PC-9 (cell line): ENCODE measurements around the gene ARL8A. TPM values are rescaled to one million over a fixed set of nuclear protein-coding genes. Genes with fewer than 3 reads are reported as not detected.

Experiments used
- BruUV-seq: library from RNA; stranded (reverse); fragments of 400-500 nt; replicated peaks from 2 replicates; lab custom pipeline; 2021; lab: Mats Ljungman, UMichigan
- CTCF ChIA-PET: fragments of 300-600 bp; sonication (Branson Sonifier 250); formaldehyde crosslinking; loops from one replicate; lab custom pipeline; 2022; ENCODE audit warnings: antibody characterized with exemption; lab: Charles Lee
- POLR2A ChIA-PET: fragments of 300-600 bp; sonication (Branson Sonifier 250); formaldehyde crosslinking; loops from one replicate; lab custom pipeline; 2022; ENCODE audit warnings: antibody characterized with exemption; ENCODE audit not compliant: unreplicated experiment; lab: Charles Lee
- DNase-seq, 2 experiments: peaks; one replicate each; pipeline versions ENCODE4 v3.0.0 to v3.0.0-alpha.2; 2015 to 2022; ENCODE audit warnings: mixed read lengths in 1 of 2
- H2AFZ ChIP-seq: fragments of 200-600 bp; sonication (generic); 2 replicates; pipeline ENCODE4 v1.8.1; 2017; ENCODE audit warnings: antibody characterized with exemption
- H3F3A ChIP-seq: fragments of 200-600 bp; sonication (generic); 2 replicates; pipeline ENCODE4 v1.8.1; 2017; ENCODE audit warnings: antibody characterized with exemption, mild to moderate bottlenecking, low read depth; ENCODE audit not compliant: insufficient read depth
- H3K27ac ChIP-seq: fragments of 200-600 bp; sonication (generic); 2 replicates; pipeline ENCODE4 v1.6.1; 2016; ENCODE audit warnings: mixed run types
- H3K27me3 ChIP-seq: fragments of 200-600 bp; sonication (generic); 2 replicates; pipeline ENCODE4 v1.6.1; 2016; ENCODE audit warnings: low read depth, mixed run types; ENCODE audit not compliant: insufficient read depth
- H3K36me3 ChIP-seq: fragments of 200-600 bp; sonication (generic); 2 replicates; pipeline ENCODE4 v1.6.1; 2016; ENCODE audit warnings: low read depth, mixed run types
- H3K4me1 ChIP-seq: fragments of 200-600 bp; sonication (generic); replicated peaks from 2 replicates; pipeline ENCODE4 v1.6.1; 2016; ENCODE audit warnings: mixed run types; ENCODE audit not compliant: insufficient read depth
- H3K4me2 ChIP-seq: fragments of 200-600 bp; sonication (generic); 2 replicates; pipeline ENCODE4 v1.6.1; 2017; ENCODE audit warnings: mixed run types
- H3K4me3 ChIP-seq: fragments of 200-600 bp; sonication (generic); 2 replicates; pipeline ENCODE4 v1.6.1; 2016; ENCODE audit warnings: mixed run types
- H3K79me2 ChIP-seq: fragments of 200-600 bp; sonication (generic); 2 replicates; pipeline ENCODE4 v1.6.1; 2017; ENCODE audit warnings: low read depth, mixed run types
- H3K9me2 ChIP-seq: fragments of 200-600 bp; sonication (generic); 2 replicates; pipeline ENCODE4 v1.8.1; 2017; ENCODE audit warnings: mild to moderate bottlenecking; ENCODE audit not compliant: insufficient read depth
- H3K9me3 ChIP-seq: fragments of 200-600 bp; sonication (generic); 2 replicates; pipeline ENCODE4 v1.8.1; 2016; ENCODE audit warnings: low read depth; ENCODE audit not compliant: insufficient read depth
- H4K20me1 ChIP-seq: fragments of 200-600 bp; sonication (generic); 2 replicates; pipeline ENCODE4 v1.8.1; 2017; ENCODE audit not compliant: insufficient read depth
- CTCF ChIP-seq: fragments of 200-600 bp; sonication (generic); conservative IDR thresholded peaks from 2 replicates; pipeline ENCODE4 v1.6.1; 2017; ENCODE audit warnings: mixed run types, antibody characterized with exemption, mild to moderate bottlenecking, moderate library complexity
- EZH2 ChIP-seq: fragments of 200-600 bp; sonication (generic); IDR thresholded peaks from 2 replicates; pipeline ENCODE4 v1.8.0; 2017; ENCODE audit warnings: antibody characterized with exemption, low read depth
- intact Hi-C: fragments of 100-400 bp; cut with micrococcal nuclease; formaldehyde crosslinking; loops from one replicate; pipeline ENCODE4 v1.10.0; 2022; ENCODE audit not compliant: unreplicated experiment
- total RNA-seq: library from RNA; stranded (reverse); gene quantifications from 2 replicates; pipeline ENCODE4 v1.2.3, GENCODE V29; 2021

The ARL8A gene
- total RNA-seq, 1 experiment from 2014 or later: 42.6 TPM

DNA sequence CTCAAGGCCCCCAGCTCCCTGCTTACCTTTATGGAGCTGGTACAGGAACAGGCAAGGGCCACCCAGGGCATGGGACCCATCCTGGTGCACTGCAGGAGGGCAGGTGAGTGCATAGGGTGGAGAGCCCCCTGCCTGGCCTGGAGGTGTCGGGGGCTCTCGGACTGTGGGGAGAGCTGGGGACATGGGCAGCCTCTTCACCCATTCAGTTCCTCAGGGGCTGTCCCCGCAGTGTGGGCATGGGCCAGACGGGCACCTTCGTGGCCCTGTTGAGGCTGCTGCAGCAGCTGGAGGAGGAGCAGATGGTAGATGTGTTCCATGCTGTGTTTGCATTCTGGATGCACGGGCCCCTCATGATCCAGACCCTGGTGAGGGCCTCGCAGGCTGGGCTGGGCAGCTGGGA, 41.8 kb upstream of the ARL8A start:
- H3K79me2 ChIP-seq: no peaks in the 10 kb centered on the region
- H3K4me2 ChIP-seq: no peak overlapping the region
- H2AFZ ChIP-seq: no peak overlapping the region
- H3F3A ChIP-seq: no peaks in the 10 kb centered on the region
- H3K4me1 ChIP-seq: no peaks in the 10 kb centered on the region
- no peaks in the 10 kb centered on the region for H3K27me3 ChIP-seq
- H3K9me3 ChIP-seq: no peaks in the 10 kb centered on the region
- DNase-seq: no peak
- H3K27ac ChIP-seq: no peak overlapping the region
- no TSS peak for BruUV-seq
- CTCF ChIA-PET: interaction anchor here (0.5 kb wide), 1 partner anchor 70 kb away, joined by 3 read pairs; no protein-coding TSS in a partner anchor
- H4K20me1 ChIP-seq: no peaks in the 10 kb centered on the region
- no peaks in the 10 kb centered on the region for H3K9me2 ChIP-seq
- no peaks in the 10 kb centered on the region for H3K36me3 ChIP-seq
- no peak for TF ChIP-seq CTCF
- TF ChIP-seq EZH2: no peak
- no peak overlapping the region for H3K4me3 ChIP-seq
- intact Hi-C loops: loop anchor here (10.0 kb wide), 1 partner anchor 278 kb away; no protein-coding TSS in a partner anchor
- POLR2A ChIA-PET: no interaction called here

DNA sequence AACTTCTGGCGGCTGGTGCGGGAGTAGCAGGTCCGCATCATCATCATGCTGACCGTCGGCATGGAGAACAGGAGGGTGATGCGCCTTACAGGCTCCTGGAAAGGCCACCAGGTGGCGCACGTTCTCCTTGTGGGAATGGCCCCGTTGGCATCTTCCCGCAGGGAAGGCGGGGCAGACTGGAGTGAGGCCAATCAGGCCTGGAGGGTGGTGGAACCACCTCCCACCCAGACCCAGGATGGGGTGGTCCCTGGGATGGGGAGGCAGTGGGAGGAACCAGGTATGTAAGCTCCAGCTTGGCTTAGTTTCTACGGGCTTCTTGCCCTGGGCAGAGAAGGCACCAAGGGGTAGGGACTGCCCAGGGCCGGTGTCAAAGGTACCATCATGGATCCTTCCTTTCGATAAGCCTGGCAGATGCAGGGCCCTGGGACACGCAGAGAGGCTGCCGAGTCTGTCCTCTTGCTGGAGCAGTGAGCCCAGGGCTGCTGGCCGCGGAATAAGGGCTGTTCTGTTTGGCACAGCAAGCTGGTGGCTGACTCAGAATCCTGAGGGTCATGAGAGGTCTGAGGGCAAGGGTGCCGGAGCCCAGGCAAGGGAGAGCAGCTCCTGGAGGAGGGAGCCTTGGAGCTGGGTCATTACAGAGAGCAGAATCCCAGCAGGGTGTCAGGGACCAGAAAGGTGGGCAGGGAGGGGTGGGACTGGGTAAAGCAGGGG, 40.4 kb upstream of the ARL8A start:
- TF ChIP-seq EZH2: no peak
- peak; percentile 85 for TF ChIP-seq CTCF
- no peak overlapping the region for H2AFZ ChIP-seq
- POLR2A ChIA-PET: no interaction called here

GRCh38 chr1:202182040-202182877, 37.7 kb upstream of the ARL8A start:
- no peak overlapping the region for H3K27ac ChIP-seq
- no peak overlapping the region for H2AFZ ChIP-seq
- POLR2A ChIA-PET: no interaction called here
- H4K20me1 ChIP-seq: no peaks in the 10 kb centered on the region
- no peaks in the 10 kb centered on the region for H3F3A ChIP-seq
- CTCF ChIA-PET: interaction anchor here (0.6 to 1.1 kb wide), 2 partner anchors 31 to 133 kb away, joined by 3 to 4 read pairs; no protein-coding TSS in a partner anchor
- H3K79me2 ChIP-seq: no peaks in the 10 kb centered on the region
- no peaks in the 10 kb centered on the region for H3K36me3 ChIP-seq
- no peak for DNase-seq
- TF ChIP-seq CTCF (no peak), EZH2 (no peak)
- H3K4me3 ChIP-seq: no peak overlapping the region
- no peaks in the 10 kb centered on the region for H3K9me2 ChIP-seq
- no peak overlapping the region for H3K4me2 ChIP-seq
- intact Hi-C loops: loop anchor here (5.0 to 10.0 kb wide), 2 partner anchors 283 to 420 kb away; no protein-coding TSS in a partner anchor
- H3K4me1 ChIP-seq: no peaks in the 10 kb centered on the region
- H3K9me3 ChIP-seq: no peaks in the 10 kb centered on the region
- BruUV-seq: no TSS peak
- peaks cover 23% of the 10 kb centered on the region for H3K27me3 ChIP-seq

More for the DNA sequence above, 40.4 kb upstream of the ARL8A start:
- BruUV-seq: no TSS peak
- Histone ChIP-seq H3K36me3 (no peaks in the 10 kb centered on the region), H3K79me2 (no peaks in the 10 kb centered on the region), H3K9me2 (no peaks in the 10 kb centered on the region), H3K4me3 (no peak overlapping the region), H3F3A (no peaks in the 10 kb centered on the region), H3K27ac (no peak overlapping the region), H4K20me1 (no peaks in the 10 kb centered on the region), H3K9me3 (no peaks in the 10 kb centered on the region), H3K27me3 (peaks cover 5% of the 10 kb centered on the region; the same call in 1 of the 2 replicates), H3K4me2 (peak overlapping the region; percentile 31), H3K4me1 (no peaks in the 10 kb centered on the region)
- intact Hi-C loops: loop anchor here (1.0 to 10.0 kb wide), 3 partner anchors 280 to 534 kb away; no protein-coding TSS in a partner anchor
- DNase-seq: peak; percentile 81 to 84
- CTCF ChIA-PET: interaction anchor here (0.7 kb wide), 1 partner anchor 240 kb away, joined by 9 read pairs; no protein-coding TSS in a partner anchor
